ENCODE data around the gene FAIM. TPM values are rescaled to one million over a fixed set of nuclear protein-coding genes. Genes with fewer than 3 reads are reported as not detected.

FAIM gene
- total and polyA plus RNA-seq, 2 of the 8 experiments (the other 6 are each of a cell fraction or from before 2014, with no cell fraction given) = 1.2 to 7.1 TPM

- no peak for FAIRE-seq
- H2BK120ac ChIP-seq (replicated peaks; ENCODE audit: low read depth, low read length) = no peak overlapping the region
- H4K20me1 ChIP-seq (replicated peaks in 1 of 2; ENCODE audit: control insufficient read depth in 1 of 2, insufficient read depth in 2 of 2, low read length in 2 of 2) = no peaks in the 10 kb centered on the region
- ChIA-PET POLR2A (ENCODE audit: partially characterized antibody) (interaction anchor here (1.0 to 1.4 kb wide), 2 partner anchors 10 to 11 kb away, joined by 3 read pairs; partner anchors contain the start of gene FAIM), CTCF (ENCODE audit: partially characterized antibody) (interaction anchor here (1.2 to 1.6 kb wide), 3 partner anchors 119 to 325 kb away, joined by 5 to 13 read pairs (median 5); no protein-coding TSS in a partner anchor)
- H3K4ac ChIP-seq (replicated peaks; ENCODE audit: insufficient read length, low read depth, low read length) = no peak overlapping the region
- no peak overlapping the region for H3K18ac ChIP-seq (ENCODE audit: extremely low read depth, low read length)
- H3K23ac ChIP-seq (ENCODE audit: insufficient read length) = no peak overlapping the region
- H4K8ac ChIP-seq (ENCODE audit: extremely low read depth, insufficient read depth, low read length) = no peak overlapping the region
- no peak overlapping the region for H2BK12ac ChIP-seq (ENCODE audit: low read depth, low read length)
- no peaks in the 10 kb centered on the region for H3K27me3 ChIP-seq (replicated peaks in 1 of 4; ENCODE audit: control insufficient read depth in 3 of 4, extremely low read depth in 1 of 4, insufficient read depth in 3 of 4, low read length in 3 of 4)
- WGBS, 2 experiments (ENCODE audit: extremely low coverage in 1 of 2, insufficient coverage in 1 of 2, insufficient read length in 1 of 2, insufficient replicate concordance in 2 of 2, low coverage in 1 of 2, low lambda C conversion rate in 2 of 2, missing lambda C conversion rate in 1 of 2) = 93% methylated on average over 3 of the region's 3 CpGs; no CpG with 5 or more reads in 1 of the 2 experiments
- no peak overlapping the region for H3K27ac ChIP-seq (ENCODE audit: low read depth, low read length)
- DNase-seq (ENCODE audit: low read depth in 1 of 2, low spot score in 2 of 2) = no peak
- H3K9me3 ChIP-seq (ENCODE audit: insufficient read depth in 2 of 2, low read depth in 1 of 2, low read length in 1 of 2) = peaks cover 7 to 16% of the 10 kb centered on the region in 2 experiments; a peak in 3 of 4 replicates
- no peak overlapping the region for H2AK5ac ChIP-seq (ENCODE audit: low read depth, low read length)
- H3K56ac ChIP-seq (replicated peaks; ENCODE audit: insufficient read length, low read depth, low read length) = no peak overlapping the region
- H4K91ac ChIP-seq (replicated peaks; ENCODE audit: insufficient read length, low read length) = no peak overlapping the region
- no peaks in the 10 kb centered on the region for H3K79me2 ChIP-seq (ENCODE audit: control insufficient read depth in 1 of 2, insufficient read depth in 2 of 2, low read length in 2 of 2)
- H3K23me2 ChIP-seq (ENCODE audit: low read depth, low read length) = peaks cover 6% of the 10 kb centered on the region; the same call in 1 of the 2 replicates
- H3K36me3 ChIP-seq (ENCODE audit: control insufficient read depth in 2 of 4, insufficient read depth in 4 of 4, low read length in 3 of 4) = no peaks in the 10 kb centered on the region
- no peak overlapping the region for H3K4me3 ChIP-seq (ENCODE audit: extremely low read depth in 1 of 4, insufficient read depth in 2 of 4, low read depth in 3 of 4, low read length in 4 of 4)
- H2BK5ac ChIP-seq (ENCODE audit: low read depth, low read length) = no peak overlapping the region
- no peak overlapping the region for H2AFZ ChIP-seq (ENCODE audit: low read length)
- H3K4me2 ChIP-seq (ENCODE audit: insufficient read depth in 1 of 2, low read depth in 2 of 2, low read length in 2 of 2) = no peak overlapping the region
- no peak overlapping the region for H2BK15ac ChIP-seq (ENCODE audit: low read length)
- no peak overlapping the region for H3K14ac ChIP-seq (ENCODE audit: insufficient read length)
- H3K4me1 ChIP-seq (replicated peaks in 1 of 4; ENCODE audit: control insufficient read depth in 3 of 4, insufficient read depth in 4 of 4, low read length in 3 of 4) = peaks cover 0 to 5% (median 1%) of the 10 kb centered on the region in 4 experiments; a peak in 2 of 7 replicates
- H3K9ac ChIP-seq (replicated peaks in 1 of 4; ENCODE audit: extremely low read depth in 1 of 4, low read depth in 3 of 4, low read length in 3 of 4) = no peak overlapping the region
- H2BK20ac ChIP-seq (ENCODE audit: low read length) = no peak overlapping the region; the same call in 1 of the 2 replicates
- no peaks in the 10 kb centered on the region for H3K79me1 ChIP-seq (ENCODE audit: low read depth, low read length)
- H4K5ac ChIP-seq (ENCODE audit: insufficient read length, low read depth, low read length) = no peak overlapping the region
- no peak for TF ChIP-seq BACH1 (IDR thresholded peaks at IDR 0.05; ENCODE audit: low read length)
- TF ChIP-seq TCF12 (IDR thresholded peaks at IDR 0.05; ENCODE audit: low read depth, low read length) = no peak
- no peak for TF ChIP-seq BCL11A (IDR thresholded peaks at IDR 0.05; ENCODE audit: low read depth in 2 of 2, low read length in 2 of 2)
- TF ChIP-seq SP1 (IDR thresholded peaks at IDR 0.05; ENCODE audit: low read depth, low read length) = no peak
- no peak for TF ChIP-seq NANOG (IDR thresholded peaks at IDR 0.05; ENCODE audit: insufficient read depth, low read depth, low read length, poor library complexity, severe bottlenecking)
- no peak for TF ChIP-seq EP300 (IDR thresholded peaks at IDR 0.05; ENCODE audit: borderline replicate concordance in 1 of 2, low read depth in 2 of 2, low read length in 2 of 2)
- no peak for TF ChIP-seq USF2 (IDR thresholded peaks at IDR 0.05; ENCODE audit: low read length)
- TF ChIP-seq SRF (IDR thresholded peaks at IDR 0.05; ENCODE audit: low read depth, low read length) = no peak
- no peak for TF ChIP-seq KDM4A (IDR thresholded peaks at IDR 0.05; ENCODE audit: low read depth, low read length, severe bottlenecking)
Measured at GRCh38 chr3:138598534-138598933, 10.0 kb upstream of the FAIM start.
